K562 (cell line): ENCODE measurements around the gene FAM174C. TPM values are rescaled to one million over a fixed set of nuclear protein-coding genes. Genes with fewer than 3 reads are reported as not detected.

Experiments used
- ATAC-seq: fragments of 200-7000 bp; cut with Tn5 transposase; 3 replicates; pipeline ENCODE4 v1.9.1; 2020; ENCODE audit warnings: moderate library complexity
- BruUV-seq: library from RNA; stranded (reverse); fragments of 400-500 nt; replicated peaks from 2 replicates; lab custom pipeline; 2021; lab: Mats Ljungman, UMichigan
- CTCF ChIA-PET: fragments of 300-600 bp; formaldehyde crosslinking; extraction: SDS; loops from one replicate; lab custom pipeline; 2021; ENCODE audit warnings: low intra/inter-chr PET ratio; lab: Yijun Ruan, JAX
- POLR2A ChIA-PET: fragments of 300-600, 350-650 bp; sonication (Branson Sonifier 250); formaldehyde crosslinking; extraction: SDS; loops from one replicate; lab custom pipeline; 2021; ENCODE audit warnings: antibody characterized with exemption, inconsistent platforms; lab: Yijun Ruan, JAX
- DNase-seq, 4 experiments: peaks; one replicate each; pipeline versions ENCODE4 v3.0.0 to v3.0.0-alpha.2; 2011 to 2018; ENCODE audit warnings: low spot score in 3 of 4, mixed read lengths in 3 of 4; ENCODE audit errors: extremely low read depth in 1 of 4
- FAIRE-seq: peaks from 2 replicates; lab custom pipeline; 2011; peaks lifted over from hg19 to GRCh38; lab: Jason Lieb, UNC
- H2AFZ ChIP-seq: 2 replicates; pipeline ENCODE4 v1.6.0; 2011; ENCODE audit warnings: low read depth, low read length, control low read depth, inconsistent platforms
- H3K27ac ChIP-seq: fragments of 200-600 bp; 3 replicates; pipeline ENCODE4 v1.8.0; 2011; ENCODE audit warnings: low read depth, mild to moderate bottlenecking, control low read depth, inconsistent platforms, low read length, moderate library complexity, mixed read lengths; ENCODE audit errors: extremely low read depth
- H3K27me3 ChIP-seq, 2 experiments: fragments of 300-600 bp in 1 of 2; 2 replicates in 1 of 2; 3 replicates in 1 of 2; pipeline versions ENCODE4 v1.6.0 to v1.8.0; 2011; ENCODE audit warnings: inconsistent platforms in 2 of 2, low read length in 2 of 2, mild to moderate bottlenecking in 1 of 2, mixed read lengths in 1 of 2, moderate library complexity in 1 of 2; ENCODE audit not compliant: control insufficient read depth in 2 of 2, insufficient read depth in 2 of 2
- H3K36me3 ChIP-seq: fragments of 300-600 bp; 3 replicates; pipeline ENCODE4 v1.8.0; 2011; ENCODE audit warnings: mild to moderate bottlenecking, low read length, inconsistent platforms; ENCODE audit not compliant: control insufficient read depth, insufficient read depth
- H3K4me1 ChIP-seq, 2 experiments: fragments of 200-600 bp in 1 of 2; replicated peaks in 1 of 2; 2 replicates in 1 of 2; 3 replicates in 1 of 2; pipeline versions ENCODE4 v1.5.1 to v1.8.0; 2011; ENCODE audit warnings: inconsistent platforms in 2 of 2, low read length in 2 of 2, mild to moderate bottlenecking in 1 of 2, mixed read lengths in 1 of 2, moderate library complexity in 1 of 2; ENCODE audit not compliant: control insufficient read depth in 2 of 2, insufficient read depth in 2 of 2
- H3K4me2 ChIP-seq: 2 replicates; pipeline ENCODE4 v1.6.1; 2011; ENCODE audit warnings: low read length, control low read depth, inconsistent platforms, mixed read lengths; ENCODE audit not compliant: insufficient read depth
- H3K4me3 ChIP-seq: fragments of 200-600 bp; sonication (generic), shearing (Covaris generic); 2 replicates; pipeline ENCODE4 v1.5.1; 2016; ENCODE audit warnings: control low read depth, inconsistent platforms
- H3K79me2 ChIP-seq: fragments of 200-600 bp; 3 replicates; pipeline ENCODE4 v1.8.0; 2011; ENCODE audit warnings: low read length, inconsistent platforms; ENCODE audit not compliant: control insufficient read depth, insufficient read depth
- H3K9ac ChIP-seq, 2 experiments: 2 replicates each; pipeline versions ENCODE4 v1.6.0 to v1.6.1; 2011; ENCODE audit warnings: low read depth in 2 of 2, low read length in 2 of 2, control low read depth in 1 of 2, inconsistent platforms in 1 of 2, mild to moderate bottlenecking in 1 of 2, mixed read lengths in 1 of 2; ENCODE audit not compliant: insufficient read depth in 1 of 2
- H3K9me1 ChIP-seq: one replicate; pipeline ENCODE4 v1.6.0; 2011; ENCODE audit warnings: inconsistent platforms, mild to moderate bottlenecking, low read length, moderate library complexity; ENCODE audit not compliant: control insufficient read depth, insufficient read depth
- H3K9me3 ChIP-seq: replicated peaks from 2 replicates; pipeline ENCODE4 v1.5.1; 2011; ENCODE audit warnings: low read depth, low read length, inconsistent platforms; ENCODE audit not compliant: control insufficient read depth, insufficient read depth
- H4K20me1 ChIP-seq: replicated peaks from 2 replicates; pipeline ENCODE4 v1.6.1; 2011; ENCODE audit warnings: low read length, inconsistent platforms, mixed read lengths; ENCODE audit not compliant: control insufficient read depth, insufficient read depth
- CHD1 ChIP-seq: fragments of 200-600 bp; sonication (generic); IDR thresholded peaks from one replicate; pipeline ENCODE4 v1.6.1; 2012; ENCODE audit warnings: mild to moderate bottlenecking, moderate library complexity, low read length, inconsistent platforms
- CXXC5 ChIP-seq: fragments of 250-450 bp; sonication (Bioruptor Pico); IDR thresholded peaks from 2 replicates; pipeline ENCODE4 v1.8.0; 2022; ENCODE audit warnings: inconsistent platforms, mild to moderate bottlenecking, moderate library complexity
- HDAC1 ChIP-seq, 2 experiments: fragments of 450-650 bp; IDR thresholded peaks; 2 replicates each; pipeline ENCODE4 v1.6.1; 2016 to 2017; ENCODE audit warnings: inconsistent platforms in 1 of 2, mild to moderate bottlenecking in 1 of 2, moderate library complexity in 1 of 2
- POLR2B ChIP-seq: fragments of 450-650 bp; IDR thresholded peaks from 2 replicates; pipeline ENCODE4 v1.6.1; 2018; ENCODE audit warnings: low read depth; ENCODE audit not compliant: partially characterized antibody
- PRDM10 ChIP-seq: fragments of 450-650 bp; IDR thresholded peaks from 2 replicates; pipeline ENCODE4 v1.6.1; 2018; ENCODE audit not compliant: partially characterized antibody
- XRCC3 ChIP-seq: fragments of 450-650 bp; IDR thresholded peaks from 2 replicates; pipeline ENCODE4 v1.6.1; 2017; ENCODE audit warnings: mild to moderate bottlenecking, moderate library complexity
- ZNF395 ChIP-seq: fragments of 200-800 bp; sonication (Bioruptor generic); IDR thresholded peaks from 2 replicates; pipeline ENCODE4 v1.6.1; 2017; ENCODE audit warnings: missing genetic modification characterization, missing compliant biosample characterization
- ZNF740 ChIP-seq, 3 experiments: fragments of 200-800 bp in 1 of 3; sonication (Bioruptor generic) in 1 of 3; sonication (generic) in 1 of 3; formaldehyde crosslinking in 1 of 3; IDR thresholded peaks; 2 replicates each; pipeline versions ENCODE4 v1.6.1 to v1.8.0; 2016 to 2022; ENCODE audit warnings: mild to moderate bottlenecking in 2 of 3, missing compliant biosample characterization in 2 of 3, missing genetic modification characterization in 2 of 3, missing genetic modification reagents in 1 of 3
- WGBS: fragments of 100-300 bp; shearing (Covaris generic); methylation state at CpG from one replicate; pipeline ENCODE4 v1.1.6; 2016; ENCODE audit warnings: low coverage, mixed read lengths; ENCODE audit not compliant: insufficient coverage; ENCODE audit errors: missing lambda C conversion rate; 5-methylcytosine and 5-hydroxymethylcytosine counted together
- in situ Hi-C: fragments of 300-500 bp; cut with MboI; formaldehyde crosslinking; loops from 4 replicates; pipeline ENCODE4 v1.15.0; 2018; ENCODE audit warnings: inconsistent platforms, mixed read lengths
- intact Hi-C: fragments of 100-400 bp; cut with micrococcal nuclease; formaldehyde crosslinking; loops from 2 replicates; pipeline ENCODE4 v1.14.2; 2022
- polyA plus RNA-seq, 8 experiments: library from polyadenylated mRNA; depleted of rRNA in 4 of 8; stranded (reverse) in 5 of 8; unstranded in 3 of 8; fragments of >200 nt; fragmentation: Nextera tagmentation in 2 of 8; fragmentation: Illumina TruSeq in 1 of 8; extraction: Ambion mirVana in 2 of 8; extraction: Trizol in 1 of 8; gene quantifications; 2 replicates each; pipeline versions ENCODE4 v1.2.1 to v1.2.3, GENCODE V29; 2011 to 2014; ENCODE audit warnings: inconsistent platforms in 1 of 8, missing spikeins in 1 of 8
- total RNA-seq, 7 experiments: library from RNA; depleted of rRNA in 6 of 7; stranded (reverse); fragments of >200 nt in 6 of 7; fragmentation: Illumina TruSeq in 2 of 7; extraction: Trizol in 2 of 7; gene quantifications; 2 replicates each; pipeline versions ENCODE4 v1.2.1 to v1.2.3, GENCODE V29; 2011 to 2021; ENCODE audit warnings: low replicate concordance in 1 of 7

FAM174C gene
- total and polyA plus RNA-seq, 9 of the 15 experiments (the other 6 are each of a cell fraction or from before 2014, with no cell fraction given) = 0.66 to 89.6 (median 20.3) TPM

- H3K9me1 ChIP-seq = no peaks in the 10 kb centered on the region
- H3K79me2 ChIP-seq = peaks cover 62% of the 10 kb centered on the region
- intact Hi-C loops (loop anchor here (1.0 kb wide), 1 partner anchor 16 kb away; no protein-coding TSS in a partner anchor), in situ Hi-C loops (loop anchor here (25.0 kb wide), 1 partner anchor 488 kb away; the partner anchor contains the start of gene MISP)
- H2AFZ ChIP-seq = no peak overlapping the region
- peaks cover 53% of the 10 kb centered on the region; the same call in 1 of the 3 replicates for H3K36me3 ChIP-seq
- BruUV-seq = no TSS peak
- H3K9ac ChIP-seq = peak overlapping the region; percentile 79 to 96
- H3K27ac ChIP-seq = peak overlapping the region; percentile 82
- peak overlapping the region; percentile 84 for H3K4me2 ChIP-seq
- POLR2A ChIA-PET = interaction anchor here (0.6 to 1.0 kb wide), 3 partner anchors 17 to 340 kb away, joined by 3 to 8 read pairs (median 4); partner anchors contain the start of gene CIRBP
- DNase-seq (no peak), ATAC-seq (no peak), FAIRE-seq (no peak)
- WGBS = 0% methylated on average over 23 of the region's 67 CpGs
- no peaks in the 10 kb centered on the region for H3K9me3 ChIP-seq
- H4K20me1 ChIP-seq = no peaks in the 10 kb centered on the region
- CTCF ChIA-PET = interaction anchor here (0.7 kb wide), 1 partner anchor 162 kb away, joined by 6 read pairs; no protein-coding TSS in a partner anchor
- H3K4me3 ChIP-seq = peak overlapping the region; percentile 93
- H3K27me3 ChIP-seq = no peaks in the 10 kb centered on the region
- H3K4me1 ChIP-seq = peaks cover 36 to 95% of the 10 kb centered on the region in 2 experiments
- TF ChIP-seq HDAC1 (IDR thresholded peaks at IDR 0.05) (peak in 1 of 2 experiments; percentile 54; a peak in 2 of 4 replicates), CXXC5 (no peak), XRCC3 (no peak), ZNF395 (CRISPR knock-in tag) (0 out of 2 replicates have a peak, but pooled peaks have one; percentile 10), CHD1 (peak; percentile 89), PRDM10 (peak; percentile 8), POLR2B (peak; percentile 14), ZNF740 (CRISPR knock-in tag; IDR thresholded peaks at IDR 0.05) (no peak), ZNF740 (tag; IDR thresholded peaks at IDR 0.05) (0 out of 4 replicates have a peak, but pooled peaks of 1 of the 2 experiments have one; percentile 57)
Observed at GRCh38 chr19:1249990-1250436, 25.3 kb upstream of the FAM174C start.
